Stimulated activated CD4-positive, alpha-beta T cell treated with anti-CD3 and anti-CD28 coated beads, Interleukin-4, amount 100 ng/mL, for 4 hours (primary cell): ENCODE data around the gene CUX1.
"Not testable (repeated sequence)": the region's sequence is repeated elsewhere in the genome, so short reads cannot be mapped to it uniquely, and the experiment has no call there.

Experiments used
- DNase-seq, 2 experiments: peaks; one replicate each; pipeline ENCODE4 v3.0.0-alpha.2; 2020

CUX1 gene

GRCh38 chr7:102024005-102024768 is 206.8 kb downstream of the CUX1 start:
- no peak for DNase-seq

- DNase-seq: no peak
Measured at GRCh38 chr7:102024769-102025391, 207.5 kb downstream of the CUX1 start.

- DNase-seq: not testable (repeated sequence)
Measured at GRCh38 chr7:102025777-102026176, 208.4 kb downstream of the CUX1 start.

GRCh38 chr7:102028206-102028826 is 210.9 kb downstream of the CUX1 start:
- DNase-seq: no peak

GRCh38 chr7:102029616-102030015 is 212.2 kb downstream of the CUX1 start:
- DNase-seq: no peak

GRCh38 chr7:102030696-102031095 is 213.3 kb downstream of the CUX1 start:
- DNase-seq: no peak

- no peak for DNase-seq
Measured at GRCh38 chr7:102036958-102037357, 219.5 kb downstream of the CUX1 start.

- no peak for DNase-seq
Measured at GRCh38 chr7:102039706-102040105, 222.3 kb downstream of the CUX1 start.

- DNase-seq: no peak
Measured at GRCh38 chr7:102040569-102040968, 223.1 kb downstream of the CUX1 start.

- no peak for DNase-seq
Measured at GRCh38 chr7:102042016-102042656, 224.7 kb downstream of the CUX1 start.

- DNase-seq: not testable (repeated sequence)
Measured at GRCh38 chr7:102042796-102043195, 225.4 kb downstream of the CUX1 start.

- no peak for DNase-seq
Measured at GRCh38 chr7:102044641-102044983, 227.2 kb downstream of the CUX1 start.

GRCh38 chr7:102044984-102045673 is 227.7 kb downstream of the CUX1 start:
- no peak for DNase-seq

GRCh38 chr7:102045681-102046372 is 228.4 kb downstream of the CUX1 start:
- DNase-seq: no peak

GRCh38 chr7:102046373-102047117 is 229.1 kb downstream of the CUX1 start:
- DNase-seq: no peak

- no peak for DNase-seq
Measured at GRCh38 chr7:102047167-102047566, 229.7 kb downstream of the CUX1 start.

- no peak for DNase-seq
Measured at GRCh38 chr7:102049765-102050164, 232.3 kb downstream of the CUX1 start.

- no peak for DNase-seq
Measured at GRCh38 chr7:102050864-102051460, 233.5 kb downstream of the CUX1 start.

GRCh38 chr7:102051736-102052135 is 234.3 kb downstream of the CUX1 start:
- DNase-seq: not testable (repeated sequence)

GRCh38 chr7:102054158-102054557 is 236.7 kb downstream of the CUX1 start:
- DNase-seq: no peak
